Epithelial cell of proximal tubule (primary cell): Measurements from ENCODE around the gene ITGAV. TPM values are rescaled to one million over a fixed set of nuclear protein-coding genes. Genes with fewer than 3 reads are reported as not detected.

Experiments used
- DNase-seq: peaks from one replicate; pipeline ENCODE4 v3.0.0-alpha.2; 2011; ENCODE audit warnings: low read depth
- H3K4me3 ChIP-seq: 2 replicates; pipeline ENCODE4 v1.5.1; 2011; ENCODE audit warnings: low read depth, mild to moderate bottlenecking, low read length
- total RNA-seq: library from RNA; depleted of rRNA; stranded (reverse); fragments of >200 nt; gene quantifications from 2 replicates; pipeline ENCODE4 v1.2.3, GENCODE V29; 2015
- TF ChIP-seq, protein P1 (sequence below): conservative IDR thresholded peaks from 2 replicates; pipeline ENCODE4 v1.5.1; 2012; ENCODE audit warnings: low read depth, mild to moderate bottlenecking, low read length

ITGAV gene
- total RNA-seq, 1 donor from 2014 or later, result 135 TPM

- TF ChIP-seq, protein P1, sequence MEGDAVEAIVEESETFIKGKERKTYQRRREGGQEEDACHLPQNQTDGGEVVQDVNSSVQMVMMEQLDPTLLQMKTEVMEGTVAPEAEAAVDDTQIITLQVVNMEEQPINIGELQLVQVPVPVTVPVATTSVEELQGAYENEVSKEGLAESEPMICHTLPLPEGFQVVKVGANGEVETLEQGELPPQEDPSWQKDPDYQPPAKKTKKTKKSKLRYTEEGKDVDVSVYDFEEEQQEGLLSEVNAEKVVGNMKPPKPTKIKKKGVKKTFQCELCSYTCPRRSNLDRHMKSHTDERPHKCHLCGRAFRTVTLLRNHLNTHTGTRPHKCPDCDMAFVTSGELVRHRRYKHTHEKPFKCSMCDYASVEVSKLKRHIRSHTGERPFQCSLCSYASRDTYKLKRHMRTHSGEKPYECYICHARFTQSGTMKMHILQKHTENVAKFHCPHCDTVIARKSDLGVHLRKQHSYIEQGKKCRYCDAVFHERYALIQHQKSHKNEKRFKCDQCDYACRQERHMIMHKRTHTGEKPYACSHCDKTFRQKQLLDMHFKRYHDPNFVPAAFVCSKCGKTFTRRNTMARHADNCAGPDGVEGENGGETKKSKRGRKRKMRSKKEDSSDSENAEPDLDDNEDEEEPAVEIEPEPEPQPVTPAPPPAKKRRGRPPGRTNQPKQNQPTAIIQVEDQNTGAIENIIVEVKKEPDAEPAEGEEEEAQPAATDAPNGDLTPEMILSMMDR, result no peak
- H3K4me3 ChIP-seq, result no peak overlapping the region
- no peak for DNase-seq
These were observed 16.3 kb upstream of the ITGAV start for GRCh38 chr2:186573531-186573930.

- DNase-seq, result peak; percentile 95
- TF ChIP-seq, protein P1, result no peak
- H3K4me3 ChIP-seq, result no peak overlapping the region
These were observed 14.6 kb upstream of the ITGAV start for GRCh38 chr2:186575302-186575701.

GRCh38 chr2:186575856-186576255 lies 14.0 kb upstream of the ITGAV start:
- TF ChIP-seq, protein P1, result no peak
- no peak for DNase-seq

DNA sequence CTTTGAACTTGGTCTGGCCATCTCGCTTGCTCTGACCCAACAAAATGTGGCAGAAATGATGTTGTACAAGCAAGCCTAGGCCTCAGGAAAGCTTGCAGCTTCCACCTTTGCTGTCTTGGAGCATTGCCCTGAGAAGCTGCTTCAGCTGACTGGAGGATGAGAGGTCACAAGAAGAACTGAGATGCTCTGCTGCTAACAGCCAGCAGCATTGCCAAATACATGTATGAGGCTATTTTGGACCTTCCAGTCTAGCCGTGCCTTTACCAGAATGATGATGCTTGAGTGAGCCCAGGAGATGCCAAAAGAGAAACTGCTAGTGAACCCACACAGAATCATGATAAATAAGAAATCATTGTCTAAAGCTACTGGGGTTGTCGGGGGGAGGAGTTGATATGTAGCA lies 13.2 kb upstream of the ITGAV start:
- TF ChIP-seq, protein P1, result no peak
- peak; percentile 86 for DNase-seq
- no peak overlapping the region for H3K4me3 ChIP-seq

More at GRCh38 chr2:186575856-186576255, 14.0 kb upstream of the ITGAV start:
- no peak overlapping the region for H3K4me3 ChIP-seq

DNA sequence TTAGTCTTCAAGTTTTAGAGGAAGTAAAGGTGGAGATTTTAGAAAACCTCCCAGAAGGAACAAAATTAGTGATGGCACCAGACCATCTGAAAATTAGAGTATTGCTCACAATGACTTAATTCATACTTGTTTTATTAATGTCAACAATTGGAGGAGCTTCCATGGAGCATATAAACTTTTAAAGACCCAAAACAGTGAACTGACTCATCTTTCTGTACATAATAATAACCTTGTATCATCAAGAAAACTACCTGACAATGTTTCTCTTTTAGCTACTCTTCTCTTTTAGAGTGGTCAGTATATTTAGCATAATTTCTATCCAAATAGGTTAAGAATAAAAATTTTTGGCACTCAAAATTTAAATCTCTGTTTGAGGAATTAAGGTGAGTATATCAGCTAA lies 7.2 kb upstream of the ITGAV start:
- TF ChIP-seq, protein P1, result no peak

GRCh38 chr2:186584053-186584452 lies 5.8 kb upstream of the ITGAV start:
- no peak for DNase-seq
- TF ChIP-seq, protein P1, result no peak
- H3K4me3 ChIP-seq, result no peak overlapping the region

More for the DNA sequence above, 7.2 kb upstream of the ITGAV start:
- no peak overlapping the region for H3K4me3 ChIP-seq
- no peak for DNase-seq

GRCh38 chr2:186588421-186588820 lies 1.4 kb upstream of the ITGAV start:
- H3K4me3 ChIP-seq, result no peak overlapping the region
- no peak for DNase-seq
- TF ChIP-seq, protein P1, result no peak
